Suprapubic skin (tissue), 4 donors: Measurements from ENCODE around the gene MRPS12.

ENCODE experiments used
- CTCF ChIP-seq, 2 donors: fragments of 200-600 bp in 1 of 2; fragments of 450-650 bp in 1 of 2; sonication (generic) in 1 of 2; IDR thresholded peaks; one replicate each; pipeline ENCODE4 v1.5.1; 2016 to 2019; ENCODE audit warnings: antibody characterized with exemption in 2 of 2, mild to moderate bottlenecking in 1 of 2, moderate library complexity in 1 of 2
- EP300 ChIP-seq: sonication (generic); formaldehyde crosslinking; IDR thresholded peaks from one replicate; pipeline ENCODE4 v1.6.1; 2017; ENCODE audit warnings: antibody characterized with exemption
- POLR2A ChIP-seq, 2 donors: fragments of 450-650 bp; IDR thresholded peaks; one replicate each; pipeline ENCODE4 v1.6.1; 2017; ENCODE audit warnings: antibody characterized with exemption in 2 of 2, mild to moderate bottlenecking in 2 of 2, moderate library complexity in 2 of 2
- POLR2AphosphoS5 ChIP-seq, 3 donors: sonication (generic); formaldehyde crosslinking; IDR thresholded peaks; one replicate each; pipeline ENCODE4 v1.6.1; 2017; ENCODE audit warnings: antibody characterized with exemption in 3 of 3

DNA sequence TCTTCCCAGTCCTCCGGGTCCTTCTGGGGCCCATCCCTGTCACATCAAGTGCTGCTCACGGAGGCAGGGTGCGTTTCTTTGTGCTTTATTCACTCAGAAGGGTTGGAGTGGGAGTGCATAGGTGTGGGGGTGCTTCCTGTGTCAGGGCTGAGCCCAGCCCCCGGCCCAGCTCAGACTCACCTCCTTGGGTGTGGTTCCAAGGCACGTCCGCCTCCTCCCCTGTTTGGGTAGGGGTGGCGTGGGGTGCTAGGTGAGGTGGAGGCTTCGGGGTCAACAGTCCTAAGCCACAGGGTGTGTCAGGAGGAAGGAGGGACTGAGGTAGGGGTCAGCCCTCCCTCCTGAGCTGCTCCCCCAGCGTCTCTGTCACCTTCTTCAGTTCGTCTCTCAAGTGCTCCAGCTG, 21.8 kb upstream of the MRPS12 start:
- TF ChIP-seq CTCF (IDR thresholded peaks at IDR 0.05), result no peak
- no peak for TF ChIP-seq POLR2A (IDR thresholded peaks at IDR 0.05)
- TF ChIP-seq POLR2AphosphoS5 (IDR thresholded peaks at IDR 0.05), result no peak
- no peak for TF ChIP-seq EP300
